BE2C (cell line): ENCODE results near the gene PLCL2.
"Not testable (repeated sequence)": the region's sequence is repeated elsewhere in the genome, so short reads cannot be mapped to it uniquely, and the experiment has no call there.

Experiments used
- DNase-seq: peaks from one replicate; pipeline ENCODE4 v3.0.0-alpha.2; 2020
- H3K27me3 ChIP-seq: fragments of 250-450 bp; sonication (Bioruptor Pico); 2 replicates; pipeline ENCODE4 v1.5.1; 2020; ENCODE audit warnings: mild to moderate bottlenecking
- H3K36me3 ChIP-seq: fragments of 250-450 bp; sonication (Bioruptor Pico); 2 replicates; pipeline ENCODE4 v1.5.1; 2020; ENCODE audit warnings: mild to moderate bottlenecking
- H3K4me1 ChIP-seq: fragments of 250-450 bp; sonication (Bioruptor Pico); 2 replicates; pipeline ENCODE4 v1.5.1; 2020
- H3K4me3 ChIP-seq: 2 replicates; pipeline ENCODE4 v1.5.1; 2011; ENCODE audit warnings: low read depth, low read length
- H3K9me3 ChIP-seq: fragments of 250-450 bp; sonication (Bioruptor Pico); 2 replicates; pipeline ENCODE4 v1.5.1; 2020
- CTCF ChIP-seq: IDR thresholded peaks from 2 replicates; pipeline ENCODE4 v1.5.1; 2012; ENCODE audit warnings: mild to moderate bottlenecking, low read depth, low read length

The PLCL2 gene

GRCh38 chr3:17090280-17090983 is 205.7 kb downstream of the PLCL2 start:
- Histone ChIP-seq H3K9me3 (no peaks in the 10 kb centered on the region), H3K4me1 (no peaks in the 10 kb centered on the region), H3K36me3 (no peaks in the 10 kb centered on the region), H3K27me3 (no peaks in the 10 kb centered on the region), H3K4me3 (no peak overlapping the region)
- TF ChIP-seq CTCF: no peak
- DNase-seq: no peak

- Histone ChIP-seq H3K4me3 (no peak overlapping the region), H3K9me3 (no peaks in the 10 kb centered on the region), H3K4me1 (no peaks in the 10 kb centered on the region), H3K27me3 (no peaks in the 10 kb centered on the region), H3K36me3 (no peaks in the 10 kb centered on the region)
- no peak for DNase-seq
- no peak for TF ChIP-seq CTCF
Observed at GRCh38 chr3:17091910-17092582, 207.3 kb downstream of the PLCL2 start.

- DNase-seq: no peak
- H3K4me1 ChIP-seq: no peaks in the 10 kb centered on the region
- H3K36me3 ChIP-seq: no peaks in the 10 kb centered on the region
- H3K27me3 ChIP-seq: no peaks in the 10 kb centered on the region
- no peaks in the 10 kb centered on the region for H3K9me3 ChIP-seq
- H3K4me3 ChIP-seq: no peak overlapping the region
- no peak for TF ChIP-seq CTCF
Observed at GRCh38 chr3:17092583-17092933, 207.8 kb downstream of the PLCL2 start.

- TF ChIP-seq CTCF: no peak
- Histone ChIP-seq H3K4me3 (no peak overlapping the region), H3K27me3 (no peaks in the 10 kb centered on the region), H3K9me3 (no peaks in the 10 kb centered on the region), H3K4me1 (no peaks in the 10 kb centered on the region), H3K36me3 (no peaks in the 10 kb centered on the region)
- no peak for DNase-seq
Observed at GRCh38 chr3:17094551-17094950, 209.8 kb downstream of the PLCL2 start.

- H3K36me3 ChIP-seq: no peaks in the 10 kb centered on the region
- no peak for DNase-seq
- H3K9me3 ChIP-seq: no peaks in the 10 kb centered on the region
- H3K27me3 ChIP-seq: no peaks in the 10 kb centered on the region
- no peak overlapping the region for H3K4me3 ChIP-seq
- no peaks in the 10 kb centered on the region for H3K4me1 ChIP-seq
- TF ChIP-seq CTCF: no peak
Observed at GRCh38 chr3:17103579-17103978, 218.8 kb downstream of the PLCL2 start.

- not testable (repeated sequence) for DNase-seq, H3K4me3 ChIP-seq, H3K9me3 ChIP-seq, H3K36me3 ChIP-seq, H3K27me3 ChIP-seq, H3K4me1 ChIP-seq
Observed at GRCh38 chr3:17106801-17107200, 222.0 kb downstream of the PLCL2 start.
